Diencephalon (tissue), 1 donor: ENCODE measurements around the gene NUDT21. TPM values are rescaled to one million over a fixed set of nuclear protein-coding genes. Genes with fewer than 3 reads are reported as not detected.

Source experiments
- total RNA-seq: library from RNA; depleted of rRNA; stranded (reverse); fragments of >200 nt; gene quantifications from one replicate; pipeline ENCODE4 v1.2.3, GENCODE V29; 2014

NUDT21 gene
- total RNA-seq = 225 TPM

DNA sequence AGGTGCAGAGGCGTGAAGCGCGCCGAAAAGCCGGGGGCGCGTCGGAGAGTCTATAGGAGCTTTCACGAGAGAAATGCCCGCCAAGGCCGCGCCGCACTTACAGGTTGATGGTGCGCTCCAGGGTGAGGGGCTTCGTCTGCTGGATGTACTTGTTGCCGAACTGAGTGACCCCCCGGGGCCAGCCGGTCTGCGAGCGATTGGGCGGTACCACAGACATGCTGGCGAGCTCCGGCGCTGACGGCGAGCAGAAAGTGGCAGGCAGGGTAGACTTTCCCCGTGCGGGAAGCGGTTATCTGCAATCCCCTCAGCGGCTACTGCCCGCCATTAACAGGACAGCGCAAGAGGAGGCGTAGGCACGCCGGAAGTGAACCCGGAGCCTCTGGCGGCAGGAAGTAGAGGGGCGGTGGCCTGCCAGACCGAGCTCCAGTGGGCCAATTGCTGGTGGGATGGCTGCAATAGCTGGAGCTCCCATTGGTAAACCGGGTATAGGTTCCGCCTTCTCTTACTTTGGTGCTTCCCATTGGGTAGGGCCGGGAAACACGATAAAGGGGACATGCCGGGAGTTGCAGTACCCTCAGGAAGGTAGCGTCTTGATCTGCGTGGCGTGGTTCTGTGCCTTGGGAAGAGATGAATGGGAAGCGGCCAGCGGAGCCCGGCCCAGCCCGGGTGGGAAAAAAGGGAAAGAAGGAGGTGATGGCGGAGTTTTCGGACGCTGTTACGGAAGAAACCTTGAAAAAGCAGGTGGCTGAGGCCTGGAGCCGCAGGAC is at the start of gene NUDT21, which contains the start of gene OGFOD1:
TSS of gene NUDT21 (minus strand) at position 347 of the 767 bp plus-strand sequence. CDS start at position 217, 130 bp downstream.
TSS of gene OGFOD1 (plus strand) at position 569 of the 767 bp plus-strand sequence. CDS start at position 628, 59 bp downstream.

DNA sequence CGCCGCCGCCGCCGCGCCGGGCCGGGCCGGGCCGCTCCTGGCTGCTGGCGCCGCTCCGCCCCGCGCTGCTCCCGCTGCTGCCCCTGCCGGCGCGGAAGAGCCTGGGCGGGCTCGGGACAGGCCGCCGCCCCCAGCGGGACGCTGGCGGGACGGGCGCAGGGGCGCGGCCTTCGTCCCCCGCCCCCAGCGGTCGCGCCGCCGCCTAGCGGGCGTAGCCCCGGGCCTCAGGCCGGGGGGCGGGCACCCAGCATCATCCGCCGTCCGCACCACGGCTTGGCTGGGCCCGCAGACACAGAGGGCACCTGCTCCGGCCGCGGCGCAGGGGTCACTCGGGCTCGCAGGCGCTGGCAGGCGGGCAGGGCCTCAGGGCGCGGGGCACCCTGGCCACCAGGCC is 25.7 kb downstream of the NUDT21 start, which contains the start of gene AMFR:
TSS of gene AMFR (minus strand) at position 107 of the 394 bp plus-strand sequence. CDS start 218 bp downstream, outside the sequence.

Other genes starting within 250 kb of the NUDT21 start
- gene AMFR, start 25.8 kb downstream of the NUDT21 start, total RNA-seq = 244 TPM
- 25.4 TPM for gene OGFOD1, start 222 bp upstream of the NUDT21 start, total RNA-seq
- gene BBS2, start 68.7 kb upstream of the NUDT21 start, total RNA-seq = 126 TPM
- gene MT4, start 113.7 kb upstream of the NUDT21 start, total RNA-seq = not detected
- gene MT3, start 138.2 kb upstream of the NUDT21 start, total RNA-seq = 51.7 TPM
- 5.1 TPM for gene MT2A, start 157.3 kb upstream of the NUDT21 start, total RNA-seq
- gene MT1E, start 174.4 kb upstream of the NUDT21 start, total RNA-seq = 9.9 TPM
- 1.4 TPM for gene MT1M, start 181.3 kb upstream of the NUDT21 start, total RNA-seq
- gene MT1A, start 187.3 kb upstream of the NUDT21 start, total RNA-seq = not detected
- not detected for gene MT1B, start 200.6 kb upstream of the NUDT21 start, total RNA-seq
- 1.8 TPM for gene MT1F, start 206.6 kb upstream of the NUDT21 start, total RNA-seq
- gene MT1G, start 216.7 kb upstream of the NUDT21 start, total RNA-seq = not detected
- not detected for gene MT1H, start 218.5 kb upstream of the NUDT21 start, total RNA-seq
- 14.3 TPM for gene MT1X, start 231.1 kb upstream of the NUDT21 start, total RNA-seq